H9 (cell line): ENCODE measurements around the gene DNAH8. TPM values are rescaled to one million over a fixed set of nuclear protein-coding genes. Genes with fewer than 3 reads are reported as not detected.

Source experiments
- DNase-seq: peaks from one replicate; pipeline ENCODE4 v3.0.0-alpha.2; 2017
- H2AFZ ChIP-seq: one replicate; pipeline ENCODE4 v1.6.1; 2013; ENCODE audit warnings: mild to moderate bottlenecking, low read length, control low read depth, moderate library complexity
- H2AK5ac ChIP-seq: 2 replicates; pipeline ENCODE4 v1.6.1; 2013; ENCODE audit warnings: low read length, control low read depth, mixed read lengths; ENCODE audit not compliant: insufficient read length
- H2BK120ac ChIP-seq: one replicate; pipeline ENCODE4 v1.6.1; 2013; ENCODE audit warnings: low read depth, mild to moderate bottlenecking, low read length, control low read depth, inconsistent platforms; ENCODE audit not compliant: poor library complexity, severe bottlenecking
- H2BK12ac ChIP-seq: 2 replicates; pipeline ENCODE4 v1.6.1; 2013; ENCODE audit warnings: low read length, control low read depth, mixed read lengths, low read depth; ENCODE audit not compliant: insufficient read length
- H2BK15ac ChIP-seq: 2 replicates; pipeline ENCODE4 v1.6.1; 2013; ENCODE audit warnings: low read depth, low read length, control low read depth
- H2BK20ac ChIP-seq: one replicate; pipeline ENCODE4 v1.6.1; 2013; ENCODE audit warnings: low read depth, mild to moderate bottlenecking, low read length, control low read depth, inconsistent platforms; ENCODE audit not compliant: poor library complexity, severe bottlenecking
- H2BK5ac ChIP-seq: 2 replicates; pipeline ENCODE4 v1.6.1; 2013; ENCODE audit warnings: low read length, control low read depth, mixed read lengths; ENCODE audit not compliant: insufficient read length
- H3K14ac ChIP-seq: 2 replicates; pipeline ENCODE4 v1.6.1; 2013; ENCODE audit warnings: low read length, control low read depth; ENCODE audit not compliant: insufficient read depth
- H3K18ac ChIP-seq: 2 replicates; pipeline ENCODE4 v1.6.1; 2013; ENCODE audit warnings: low read depth, mild to moderate bottlenecking, mixed read lengths, low read length, control low read depth; ENCODE audit not compliant: insufficient read length
- H3K23ac ChIP-seq: 2 replicates; pipeline ENCODE4 v1.6.1; 2013; ENCODE audit warnings: low read length, control low read depth, mixed read lengths, low read depth; ENCODE audit not compliant: insufficient read length
- H3K23me2 ChIP-seq: 2 replicates; pipeline ENCODE4 v1.6.1; 2013; ENCODE audit warnings: low read depth, mild to moderate bottlenecking, mixed read lengths, low read length, control low read depth; ENCODE audit not compliant: insufficient read length, poor library complexity, severe bottlenecking
- H3K27ac ChIP-seq: 2 replicates; pipeline ENCODE4 v1.5.1; 2013; ENCODE audit warnings: low read length, control low read depth, mixed read lengths, low read depth; ENCODE audit not compliant: insufficient read length
- H3K27me3 ChIP-seq: 2 replicates; pipeline ENCODE4 v1.6.1; 2013; ENCODE audit warnings: low read length, control low read depth, inconsistent platforms; ENCODE audit not compliant: insufficient read depth
- H3K4ac ChIP-seq: 2 replicates; pipeline ENCODE4 v1.6.1; 2013; ENCODE audit warnings: low read depth, mild to moderate bottlenecking, control low read depth, inconsistent platforms, low read length, moderate library complexity
- H3K4me1 ChIP-seq: 2 replicates; pipeline ENCODE4 v1.6.1; 2013; ENCODE audit warnings: low read length, control low read depth, inconsistent platforms; ENCODE audit not compliant: insufficient read depth
- H3K4me2 ChIP-seq: 2 replicates; pipeline ENCODE4 v1.6.1; 2013; ENCODE audit warnings: low read length, control low read depth, mixed read lengths; ENCODE audit not compliant: insufficient read length, insufficient read depth
- H3K56ac ChIP-seq: 2 replicates; pipeline ENCODE4 v1.6.1; 2013; ENCODE audit warnings: low read depth, mild to moderate bottlenecking, mixed read lengths, low read length, control low read depth; ENCODE audit not compliant: insufficient read length
- H3K79me1 ChIP-seq: 2 replicates; pipeline ENCODE4 v1.6.1; 2013; ENCODE audit warnings: low read depth, mild to moderate bottlenecking, moderate library complexity, low read length, control low read depth, inconsistent platforms; ENCODE audit not compliant: insufficient read depth, poor library complexity, severe bottlenecking
- H3K79me2 ChIP-seq: 2 replicates; pipeline ENCODE4 v1.6.1; 2013; ENCODE audit warnings: low read length, control low read depth, inconsistent platforms; ENCODE audit not compliant: insufficient read depth
- H3K9ac ChIP-seq: 2 replicates; pipeline ENCODE4 v1.6.1; 2013; ENCODE audit warnings: low read length, control low read depth, mixed read lengths; ENCODE audit not compliant: insufficient read length; ENCODE audit errors: extremely low read depth
- H3K9me3 ChIP-seq: one replicate; pipeline ENCODE4 v1.6.1; 2013; ENCODE audit warnings: low read depth, low read length, inconsistent platforms; ENCODE audit not compliant: control insufficient read depth
- H3T11ph ChIP-seq: one replicate; pipeline ENCODE4 v1.6.1; 2013; ENCODE audit warnings: mild to moderate bottlenecking, low read length, control low read depth, inconsistent platforms
- H4K20me1 ChIP-seq: one replicate; pipeline ENCODE4 v1.6.1; 2013; ENCODE audit not compliant: control insufficient read depth, insufficient read length, insufficient read depth
- H4K5ac ChIP-seq: 2 replicates; pipeline ENCODE4 v1.6.1; 2013; ENCODE audit warnings: low read depth, mild to moderate bottlenecking, mixed read lengths, low read length, control low read depth; ENCODE audit not compliant: insufficient read length
- H4K8ac ChIP-seq: replicated peaks from 2 replicates; pipeline ENCODE4 v1.6.1; 2013; ENCODE audit warnings: low read length, control low read depth, mixed read lengths, low read depth; ENCODE audit not compliant: insufficient read length
- H4K91ac ChIP-seq: 2 replicates; pipeline ENCODE4 v1.6.1; 2013; ENCODE audit warnings: low read depth, mild to moderate bottlenecking, moderate library complexity, mixed read lengths, low read length, control low read depth; ENCODE audit not compliant: insufficient read length
- H3K27ac Mint-ChIP-seq, 3 experiments: 2 replicates in 2 of 3; 3 replicates in 1 of 3; pipeline ENCODE4 v1.8.0; 2020 to 2021; ENCODE audit warnings: mixed read lengths in 3 of 3, mild to moderate bottlenecking in 1 of 3, moderate library complexity in 1 of 3
- H3K27me3 Mint-ChIP-seq: 2 replicates; pipeline ENCODE4 v1.8.0; 2021; ENCODE audit warnings: low read depth, mild to moderate bottlenecking, moderate library complexity, mixed read lengths
- H3K36me3 Mint-ChIP-seq, 3 experiments: 2 replicates in 2 of 3; 3 replicates in 1 of 3; pipeline ENCODE4 v1.8.0; 2020 to 2021; ENCODE audit warnings: low read depth in 3 of 3, mixed read lengths in 3 of 3; ENCODE audit not compliant: insufficient read depth in 1 of 3
- H3K4me1 Mint-ChIP-seq, 2 experiments: 2 replicates each; pipeline ENCODE4 v1.8.0; 2020; ENCODE audit warnings: mixed read lengths in 2 of 2
- H3K4me3 Mint-ChIP-seq, 2 experiments: 2 replicates in 1 of 2; 3 replicates in 1 of 2; pipeline ENCODE4 v1.8.0; 2020 to 2021; ENCODE audit warnings: mild to moderate bottlenecking in 2 of 2, mixed read lengths in 2 of 2, moderate library complexity in 1 of 2
- H3K9me3 Mint-ChIP-seq, 2 experiments: 2 replicates in 1 of 2; 3 replicates in 1 of 2; pipeline ENCODE4 v1.8.0; 2020; ENCODE audit warnings: mild to moderate bottlenecking in 2 of 2, mixed read lengths in 2 of 2, moderate library complexity in 1 of 2
- CTCF ChIP-seq: fragments of 200-600 bp; sonication (generic); conservative IDR thresholded peaks from 3 replicates; pipeline ENCODE4 v1.8.0; 2021; ENCODE audit warnings: antibody characterized with exemption, mild to moderate bottlenecking
- WGBS: extraction: QIAGEN DNeasy Blood & Tissue Kit; methylation state at CpG from one replicate; pipeline ENCODE4 v1.1.7; 2013; ENCODE audit warnings: missing lambda C conversion rate, low lambda C conversion rate, mixed read lengths; ENCODE audit not compliant: insufficient read length; ENCODE audit errors: extremely low coverage; 5-methylcytosine and 5-hydroxymethylcytosine counted together
- total RNA-seq: library from RNA; stranded (reverse); gene quantifications from 2 replicates; pipeline ENCODE4 v1.2.1, GENCODE V29; 2021

DNAH8 gene
- total RNA-seq, 1 experiment from 2014 or later: not detected

GRCh38 chr6:38808039-38808438 is 92.9 kb downstream of the DNAH8 start:
- H3K36me3 Mint-ChIP-seq: no peaks in the 10 kb centered on the region
- Histone ChIP-seq H3K4me1 (no peaks in the 10 kb centered on the region), H2BK12ac (no peak overlapping the region), H3K79me1 (no peaks in the 10 kb centered on the region), H3K23ac (no peak overlapping the region), H3K4me2 (no peak overlapping the region), H3K9me3 (no peaks in the 10 kb centered on the region), H3K4ac (no peak overlapping the region), H4K5ac (no peak overlapping the region), H3K27me3 (no peaks in the 10 kb centered on the region), H2BK120ac (no peak overlapping the region), H2BK15ac (no peak overlapping the region), H2BK20ac (no peak overlapping the region), H2BK5ac (no peak overlapping the region), H3K23me2 (no peaks in the 10 kb centered on the region), H3K79me2 (no peaks in the 10 kb centered on the region), H4K91ac (no peak overlapping the region), H3K56ac (no peak overlapping the region), H2AFZ (no peak overlapping the region), H3K27ac (no peak overlapping the region), H3K18ac (no peak overlapping the region), H4K8ac (no peak overlapping the region), H3K14ac (no peak overlapping the region), H3K9ac (no peak overlapping the region), H4K20me1 (no peaks in the 10 kb centered on the region), H2AK5ac (no peak overlapping the region), H3T11ph (no peak overlapping the region)
- no peaks in the 10 kb centered on the region; a peak in 1 of 5 replicates for H3K9me3 Mint-ChIP-seq
- WGBS: no CpG with 5 or more reads among the region's 3 CpGs
- no peak for DNase-seq
- H3K27me3 Mint-ChIP-seq: peaks cover 25% of the 10 kb centered on the region
- H3K27ac Mint-ChIP-seq: no peak overlapping the region
- TF ChIP-seq CTCF: no peak
- H3K4me3 Mint-ChIP-seq: no peak overlapping the region
- H3K4me1 Mint-ChIP-seq: peaks cover 0 to 3% of the 10 kb centered on the region in 2 experiments; a peak in 1 of 4 replicates
